ENCODE data around the gene TRIM8. TPM values are rescaled to one million over a fixed set of nuclear protein-coding genes. Genes with fewer than 3 reads are reported as not detected.

TRIM8 gene
- total and polyA plus RNA-seq, 2 of the 4 experiments (the other 2 are of a cell fraction) = 25.5 to 126 TPM

DNA sequence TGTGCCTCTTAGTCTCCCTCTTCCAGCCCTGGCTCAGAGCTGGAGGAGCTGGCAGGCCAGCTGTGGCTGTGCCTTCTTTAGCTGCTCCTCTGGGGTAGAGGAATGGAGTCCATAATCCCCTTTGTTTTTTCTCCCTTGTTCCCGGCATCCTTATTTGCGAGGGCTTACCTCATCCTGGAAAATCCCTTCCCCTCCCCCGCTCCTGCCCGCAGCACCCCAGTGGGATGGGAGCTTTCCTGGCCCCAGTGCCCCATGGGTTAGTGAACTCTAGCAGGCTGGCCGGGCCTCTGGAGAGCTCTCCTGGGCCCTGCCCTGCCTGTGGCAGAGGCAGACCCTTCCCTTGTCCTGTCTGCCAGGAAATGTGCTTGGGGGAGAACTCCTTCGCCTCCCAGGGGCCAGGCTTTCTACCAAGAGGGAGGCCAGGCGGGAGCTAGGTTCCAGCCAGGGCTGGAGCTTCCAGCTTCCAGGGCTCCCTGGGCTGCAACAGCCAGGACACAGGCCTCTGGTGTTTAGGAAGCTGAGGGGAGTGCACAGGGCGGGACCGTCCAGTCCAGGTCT lies 16.5 kb upstream of the TRIM8 start:
- peaks cover 60% of the 10 kb centered on the region for H3K4me1 ChIP-seq (ENCODE audit: control insufficient read depth, insufficient read depth, low read length)
- DNase-seq (peak; percentile 78), ATAC-seq (ENCODE audit: low read depth) (peak; percentile 33)
- H3K27me3 ChIP-seq (ENCODE audit: control insufficient read depth, insufficient read depth, low read length) = no peaks in the 10 kb centered on the region
- no peaks in the 10 kb centered on the region for H4K20me1 ChIP-seq (ENCODE audit: insufficient read depth, low read length)
- peak overlapping the region; percentile 97 for H4K5ac ChIP-seq (ENCODE audit: low read depth, low read length)
- H2AK5ac ChIP-seq (ENCODE audit: low read depth, low read length) = peak overlapping the region; percentile 99
- H4K8ac ChIP-seq (ENCODE audit: low read depth in 2 of 2, low read length in 2 of 2) = peak overlapping the region; percentile 97 to 100
- peak overlapping the region; percentile 99 for H2AK9ac ChIP-seq (replicated peaks; ENCODE audit: low read depth, low read length, poor library complexity)
- peaks cover 51% of the 10 kb centered on the region for H3K9me1 ChIP-seq (ENCODE audit: insufficient read depth, low read length)
- H3K4me3 ChIP-seq (ENCODE audit: insufficient read depth, low read depth, low read length) = no peak overlapping the region
- peak overlapping the region; percentile 99 for H2BK120ac ChIP-seq (ENCODE audit: low read depth, low read length)
- peak overlapping the region; percentile 99; the same call in 2 of the 3 replicates for H2BK15ac ChIP-seq (ENCODE audit: low read depth, low read length)
- CTCF ChIA-PET = interaction anchor here (0.8 kb wide), 1 partner anchor 123 kb away, joined by 5 read pairs; the partner anchor contains the start of gene SUFU
- peak overlapping the region; percentile 99 for H2BK20ac ChIP-seq (ENCODE audit: low read depth, low read length)
- in situ Hi-C loops (cut with MboI; ENCODE audit: low sequenced_read_pairs) (no loop called here), intact Hi-C loops (cut with micrococcal nuclease) (no loop called here), dilution Hi-C loops (cut with HindIII; ENCODE audit: low sequenced_read_pairs, unreplicated experiment) (no loop called here)
- no peaks in the 10 kb centered on the region for H3K9me3 ChIP-seq (ENCODE audit: control insufficient read depth, insufficient read depth, low read length)
- H3K14ac ChIP-seq (replicated peaks; ENCODE audit: low read depth, low read length) = peak overlapping the region; percentile 99
- peak overlapping the region; percentile 95 for H3K18ac ChIP-seq (ENCODE audit: low read depth, low read length)
- TF ChIP-seq CEBPB (IDR thresholded peaks at IDR 0.05; ENCODE audit: low read depth, low read length) (peak; percentile 67), RAD21 (IDR thresholded peaks at IDR 0.05; ENCODE audit: low read length) (no peak), MAZ (IDR thresholded peaks at IDR 0.05; ENCODE audit: borderline replicate concordance, low read depth, low read length) (peak; percentile 57; the same call in 1 of the 2 replicates), RCOR1 (IDR thresholded peaks at IDR 0.05; ENCODE audit: insufficient replicate concordance, low read length) (no peak), POLR2A (IDR thresholded peaks at IDR 0.05; ENCODE audit: low read depth, low read length) (peak; percentile 41; the same call in 1 of the 2 replicates), MAFK (IDR thresholded peaks at IDR 0.05; ENCODE audit: low read depth, low read length) (no peak)
- POLR2A ChIA-PET (ENCODE audit: unreplicated experiment) = interaction anchor here (1.0 kb wide), 1 partner anchor 15 kb away, joined by 3 read pairs; no protein-coding TSS in a partner anchor
- H3K36me3 ChIP-seq (ENCODE audit: control insufficient read depth, insufficient read depth, low read length) = peaks cover 4% of the 10 kb centered on the region; the same call in 1 of the 2 replicates
- peak overlapping the region; percentile 98 for H3K4ac ChIP-seq (ENCODE audit: low read depth, low read length)
- H3K23ac ChIP-seq (ENCODE audit: low read depth, low read length) = peak overlapping the region; percentile 97
- peak overlapping the region; percentile 98 for H3K27ac ChIP-seq (ENCODE audit: insufficient read depth, low read length)
- peak overlapping the region; percentile 67 for H3K9ac ChIP-seq (ENCODE audit: low read depth, low read length)
- H2AFZ ChIP-seq (replicated peaks; ENCODE audit: low read length, poor library complexity) = peak overlapping the region; percentile 87
- H3K56ac ChIP-seq (ENCODE audit: extremely low read depth, insufficient read depth, low read length) = peak overlapping the region; percentile 93
- H3K79me1 ChIP-seq (ENCODE audit: low read depth in 1 of 2, low read length in 2 of 2) = peaks cover 29 to 69% of the 10 kb centered on the region in 2 experiments
- no TSS peak for BruUV-seq (replicated peaks)
- H4K91ac ChIP-seq (ENCODE audit: insufficient read depth, low read depth, low read length) = peak overlapping the region; percentile 100
- H3K4me2 ChIP-seq (ENCODE audit: low read depth, low read length) = 0 out of 2 replicates have a peak overlapping the region, but pooled peaks have one; percentile 4
- peak overlapping the region; percentile 100 for H2BK5ac ChIP-seq (ENCODE audit: low read depth, low read length, poor library complexity, severe bottlenecking)
- 0% methylated on average over 1 of the region's 9 CpGs; no CpG with 5 or more reads in 1 of the 2 experiments for WGBS, 2 experiments (ENCODE audit: extremely low coverage in 2 of 2, insufficient read length in 1 of 2)
